ENCODE measurements around the gene ADAM33. TPM values are rescaled to one million over a fixed set of nuclear protein-coding genes. Genes with fewer than 3 reads are reported as not detected.

ADAM33 gene
- total RNA-seq, 1 donor from 2014 or later, result 7.0 TPM

DNA sequence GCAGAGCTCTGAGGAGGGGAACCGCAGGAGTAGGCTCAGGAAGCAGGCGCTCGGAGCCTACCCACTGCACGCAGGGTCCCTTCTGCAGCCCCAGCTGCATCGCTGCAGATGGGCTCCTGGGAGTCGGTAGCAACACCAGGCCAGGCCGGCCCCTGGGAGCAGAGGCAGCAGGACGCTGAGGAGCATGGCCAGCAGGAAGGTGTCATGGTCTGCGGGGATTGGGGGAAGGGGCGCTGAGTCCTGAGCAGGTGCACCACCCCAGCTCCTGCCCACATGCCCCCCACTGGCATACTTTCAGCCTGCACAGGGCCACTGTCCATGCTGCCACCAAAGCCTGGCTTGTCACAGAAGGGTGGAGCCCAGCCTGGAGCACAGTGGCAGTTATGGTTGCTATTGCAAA is 10.9 kb downstream of the ADAM33 start:
- Histone ChIP-seq H3F3A (ENCODE audit: low read depth) (no peaks in the 10 kb centered on the region), H3K9me3 (ENCODE audit: low read depth) (no peaks in the 10 kb centered on the region), H4K20me1 (ENCODE audit: low read depth) (no peaks in the 10 kb centered on the region), H3K9ac (no peak overlapping the region), H3K4me3 (no peak overlapping the region), H3K4me1 (no peaks in the 10 kb centered on the region), H3K79me2 (ENCODE audit: low read depth) (no peaks in the 10 kb centered on the region), H3K27ac (no peak overlapping the region), H3K36me3 (no peaks in the 10 kb centered on the region), H3K27me3 (peaks cover 33% of the 10 kb centered on the region), H2AFZ (replicated peaks) (no peak overlapping the region), H3K4me2 (no peak overlapping the region)
- Mint-ChIP-seq H3K4me1 (peaks cover 11% of the 10 kb centered on the region), H3K36me3 (no peaks in the 10 kb centered on the region), H3K9me3 (no peaks in the 10 kb centered on the region), H3K27me3 (ENCODE audit: insufficient read depth, low read depth) (peaks cover 15% of the 10 kb centered on the region), H3K4me3 (no peak overlapping the region), H3K27ac (no peak overlapping the region)
- DNase-seq (ENCODE audit: low spot score), result no peak
- no peak for TF ChIP-seq EZH2phosphoT487 (IDR thresholded peaks at IDR 0.05)
- no peak for TF ChIP-seq EZH2 (IDR thresholded peaks at IDR 0.05)
- TF ChIP-seq, protein P1, sequence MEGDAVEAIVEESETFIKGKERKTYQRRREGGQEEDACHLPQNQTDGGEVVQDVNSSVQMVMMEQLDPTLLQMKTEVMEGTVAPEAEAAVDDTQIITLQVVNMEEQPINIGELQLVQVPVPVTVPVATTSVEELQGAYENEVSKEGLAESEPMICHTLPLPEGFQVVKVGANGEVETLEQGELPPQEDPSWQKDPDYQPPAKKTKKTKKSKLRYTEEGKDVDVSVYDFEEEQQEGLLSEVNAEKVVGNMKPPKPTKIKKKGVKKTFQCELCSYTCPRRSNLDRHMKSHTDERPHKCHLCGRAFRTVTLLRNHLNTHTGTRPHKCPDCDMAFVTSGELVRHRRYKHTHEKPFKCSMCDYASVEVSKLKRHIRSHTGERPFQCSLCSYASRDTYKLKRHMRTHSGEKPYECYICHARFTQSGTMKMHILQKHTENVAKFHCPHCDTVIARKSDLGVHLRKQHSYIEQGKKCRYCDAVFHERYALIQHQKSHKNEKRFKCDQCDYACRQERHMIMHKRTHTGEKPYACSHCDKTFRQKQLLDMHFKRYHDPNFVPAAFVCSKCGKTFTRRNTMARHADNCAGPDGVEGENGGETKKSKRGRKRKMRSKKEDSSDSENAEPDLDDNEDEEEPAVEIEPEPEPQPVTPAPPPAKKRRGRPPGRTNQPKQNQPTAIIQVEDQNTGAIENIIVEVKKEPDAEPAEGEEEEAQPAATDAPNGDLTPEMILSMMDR (IDR thresholded peaks at IDR 0.05), result no peak

DNA sequence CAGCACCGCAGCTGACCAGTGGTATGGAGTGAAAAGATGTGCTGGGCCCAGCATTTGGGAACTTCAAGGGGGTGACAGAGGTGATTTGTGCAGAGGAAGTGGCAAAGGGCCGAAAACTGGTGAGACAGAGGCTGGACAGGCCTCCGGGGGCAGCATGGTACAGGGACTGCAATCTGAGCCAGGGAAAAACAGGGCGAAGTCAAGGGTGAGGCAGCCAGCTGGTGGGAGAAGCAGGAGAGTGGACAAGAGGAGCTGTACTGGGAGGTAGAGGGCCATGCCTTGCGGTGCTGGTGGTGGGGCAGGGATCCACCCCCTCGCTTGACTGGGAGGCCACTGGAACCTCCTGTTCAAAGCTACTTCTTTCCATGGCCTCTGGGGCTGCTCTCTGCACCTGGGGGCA is 11.3 kb downstream of the ADAM33 start:
- Histone ChIP-seq H3K9me3 (ENCODE audit: low read depth) (no peaks in the 10 kb centered on the region), H3K36me3 (no peaks in the 10 kb centered on the region), H3K4me1 (no peaks in the 10 kb centered on the region), H2AFZ (replicated peaks) (no peak overlapping the region), H3F3A (ENCODE audit: low read depth) (no peaks in the 10 kb centered on the region), H3K27me3 (peaks cover 33% of the 10 kb centered on the region), H4K20me1 (ENCODE audit: low read depth) (no peaks in the 10 kb centered on the region), H3K4me2 (no peak overlapping the region), H3K9ac (no peak overlapping the region), H3K79me2 (ENCODE audit: low read depth) (no peaks in the 10 kb centered on the region), H3K4me3 (no peak overlapping the region), H3K27ac (no peak overlapping the region)
- H3K27ac Mint-ChIP-seq, result peak overlapping the region; percentile 68
- DNase-seq (ENCODE audit: low spot score), result peak; percentile 33
- peaks cover 14% of the 10 kb centered on the region for H3K27me3 Mint-ChIP-seq (ENCODE audit: insufficient read depth, low read depth)
- H3K4me3 Mint-ChIP-seq, result no peak overlapping the region
- peaks cover 11% of the 10 kb centered on the region for H3K4me1 Mint-ChIP-seq
- no peak for TF ChIP-seq EZH2 (IDR thresholded peaks at IDR 0.05)
- TF ChIP-seq EZH2phosphoT487 (IDR thresholded peaks at IDR 0.05), result no peak
- TF ChIP-seq, protein P1 (IDR thresholded peaks at IDR 0.05), result peak; percentile 48
- H3K36me3 Mint-ChIP-seq, result no peaks in the 10 kb centered on the region
- no peaks in the 10 kb centered on the region for H3K9me3 Mint-ChIP-seq

DNA sequence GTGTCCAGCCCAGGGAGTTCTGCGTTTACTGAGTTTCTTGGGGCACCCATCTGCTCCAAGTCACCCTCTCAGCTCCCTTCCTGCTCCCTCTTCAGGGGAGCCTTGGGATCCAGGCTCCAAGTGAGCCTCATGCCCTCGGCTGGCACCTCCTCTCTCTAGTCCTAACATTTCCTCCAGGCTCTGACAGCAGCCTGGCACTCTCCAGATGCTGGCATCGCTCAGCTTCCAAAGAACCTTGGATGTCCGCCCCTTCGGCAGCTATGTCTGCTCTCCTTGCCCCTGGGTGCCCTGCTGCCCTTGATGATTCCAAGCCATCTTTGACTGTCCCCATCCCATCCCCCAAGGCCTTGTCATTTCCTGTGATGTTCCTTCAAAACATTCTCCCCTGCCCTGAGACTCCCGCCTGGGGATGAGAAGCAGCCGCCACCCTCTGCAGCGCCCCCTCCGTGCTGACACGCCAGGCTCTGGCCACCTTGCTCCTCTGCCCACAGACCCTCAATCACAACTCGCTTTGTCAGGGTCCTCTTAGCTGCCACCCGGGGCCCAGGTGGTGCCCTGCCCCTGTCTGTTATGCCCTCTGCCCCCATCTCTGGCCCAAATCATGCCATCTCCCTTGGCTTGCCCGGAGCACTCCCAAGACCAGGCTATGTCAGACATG is 12.0 kb downstream of the ADAM33 start:
- no peaks in the 10 kb centered on the region for H4K20me1 ChIP-seq (ENCODE audit: low read depth)
- no peaks in the 10 kb centered on the region for H3K9me3 ChIP-seq (ENCODE audit: low read depth)
- Mint-ChIP-seq H3K27me3 (ENCODE audit: insufficient read depth, low read depth) (peaks cover 8% of the 10 kb centered on the region), H3K36me3 (no peaks in the 10 kb centered on the region), H3K9me3 (no peaks in the 10 kb centered on the region), H3K4me3 (peak overlapping the region; percentile 33), H3K27ac (peak overlapping the region; percentile 68), H3K4me1 (peaks cover 11% of the 10 kb centered on the region)
- DNase-seq (ENCODE audit: low spot score), result no peak
- no peaks in the 10 kb centered on the region for H3K36me3 ChIP-seq
- TF ChIP-seq EZH2phosphoT487 (IDR thresholded peaks at IDR 0.05) (no peak), EZH2 (IDR thresholded peaks at IDR 0.05) (no peak)
- TF ChIP-seq, protein P1 (IDR thresholded peaks at IDR 0.05), result no peak
- H3K79me2 ChIP-seq (ENCODE audit: low read depth), result no peaks in the 10 kb centered on the region
- no peaks in the 10 kb centered on the region for H3F3A ChIP-seq (ENCODE audit: low read depth)
- H2AFZ ChIP-seq (replicated peaks), result no peak overlapping the region
- H3K4me3 ChIP-seq, result no peak overlapping the region
- H3K4me1 ChIP-seq, result no peaks in the 10 kb centered on the region
- H3K27ac ChIP-seq, result no peak overlapping the region
- H3K4me2 ChIP-seq, result no peak overlapping the region
- H3K9ac ChIP-seq, result no peak overlapping the region
- H3K27me3 ChIP-seq, result peaks cover 33% of the 10 kb centered on the region
